ENCODE measurements around the gene ZMIZ1.
"Not testable (repeated sequence)": the region's sequence is repeated elsewhere in the genome, so short reads cannot be mapped to it uniquely, and the experiment has no call there.

Gene ZMIZ1

GRCh38 chr10:79335470-79336235 lies 266.9 kb downstream of the ZMIZ1 start:
- Histone ChIP-seq H3K9ac (ENCODE audit: low read depth in 1 of 2, low read length in 2 of 2) (no peak overlapping the region), H3K4me1 (ENCODE audit: control insufficient read depth in 1 of 2, insufficient read depth in 2 of 2, low read length in 2 of 2) (peaks cover 0 to 5% of the 10 kb centered on the region in 2 donors), H3K4me3 (ENCODE audit: low read depth in 1 of 2, low read length in 2 of 2) (no peak overlapping the region), H3K36me3 (ENCODE audit: control insufficient read depth in 1 of 2, insufficient read depth in 2 of 2, low read length in 2 of 2) (no peaks in the 10 kb centered on the region), H3K27ac (ENCODE audit: low read depth, low read length) (no peak overlapping the region), H3K27me3 (ENCODE audit: control insufficient read depth in 1 of 2, insufficient read depth in 2 of 2, low read length in 2 of 2) (no peaks in the 10 kb centered on the region), H3K9me3 (ENCODE audit: control insufficient read depth in 1 of 2, low read length in 2 of 2) (no peaks in the 10 kb centered on the region)

- Histone ChIP-seq H3K27ac (ENCODE audit: low read depth, low read length) (no peak overlapping the region), H3K9ac (ENCODE audit: low read depth in 1 of 2, low read length in 2 of 2) (no peak overlapping the region), H3K36me3 (ENCODE audit: control insufficient read depth in 1 of 2, insufficient read depth in 2 of 2, low read length in 2 of 2) (no peaks in the 10 kb centered on the region)
Observed at GRCh38 chr10:79336276-79336675, 267.5 kb downstream of the ZMIZ1 start.

GRCh38 chr10:79336739-79337138 lies 268.0 kb downstream of the ZMIZ1 start:
- Histone ChIP-seq H3K4me3 (ENCODE audit: low read depth in 1 of 2, low read length in 2 of 2) (no peak overlapping the region), H3K9me3 (ENCODE audit: control insufficient read depth in 1 of 2, low read length in 2 of 2) (no peaks in the 10 kb centered on the region), H3K36me3 (ENCODE audit: control insufficient read depth in 1 of 2, insufficient read depth in 2 of 2, low read length in 2 of 2) (no peaks in the 10 kb centered on the region), H3K27ac (ENCODE audit: low read depth, low read length) (no peak overlapping the region), H3K9ac (ENCODE audit: low read depth in 1 of 2, low read length in 2 of 2) (no peak overlapping the region), H3K27me3 (ENCODE audit: control insufficient read depth in 1 of 2, insufficient read depth in 2 of 2, low read length in 2 of 2) (no peaks in the 10 kb centered on the region), H3K4me1 (ENCODE audit: control insufficient read depth in 1 of 2, insufficient read depth in 2 of 2, low read length in 2 of 2) (no peaks in the 10 kb centered on the region)

More at GRCh38 chr10:79336276-79336675, 267.5 kb downstream of the ZMIZ1 start:
- Histone ChIP-seq H3K4me1 (ENCODE audit: control insufficient read depth in 1 of 2, insufficient read depth in 2 of 2, low read length in 2 of 2) (peaks cover 0 to 2% of the 10 kb centered on the region in 2 donors), H3K4me3 (ENCODE audit: low read depth in 1 of 2, low read length in 2 of 2) (no peak overlapping the region), H3K9me3 (ENCODE audit: control insufficient read depth in 1 of 2, low read length in 2 of 2) (no peaks in the 10 kb centered on the region), H3K27me3 (ENCODE audit: control insufficient read depth in 1 of 2, insufficient read depth in 2 of 2, low read length in 2 of 2) (no peaks in the 10 kb centered on the region)

- not testable (repeated sequence) for H3K27ac ChIP-seq (ENCODE audit: low read depth, low read length); H3K9ac ChIP-seq (ENCODE audit: low read depth in 1 of 2, low read length in 2 of 2); H3K27me3 ChIP-seq (ENCODE audit: control insufficient read depth in 1 of 2, insufficient read depth in 2 of 2, low read length in 2 of 2); H3K4me3 ChIP-seq (ENCODE audit: low read depth in 1 of 2, low read length in 2 of 2); H3K9me3 ChIP-seq (ENCODE audit: control insufficient read depth in 1 of 2, low read length in 2 of 2); H3K4me1 ChIP-seq (ENCODE audit: control insufficient read depth in 1 of 2, insufficient read depth in 2 of 2, low read length in 2 of 2); H3K36me3 ChIP-seq (ENCODE audit: control insufficient read depth in 1 of 2, insufficient read depth in 2 of 2, low read length in 2 of 2)
Observed at GRCh38 chr10:79337783-79338469, 269.2 kb downstream of the ZMIZ1 start.

GRCh38 chr10:79339266-79339665 lies 270.5 kb downstream of the ZMIZ1 start:
- Histone ChIP-seq H3K4me3 (ENCODE audit: low read depth in 1 of 2, low read length in 2 of 2) (no peak overlapping the region), H3K27me3 (ENCODE audit: control insufficient read depth in 1 of 2, insufficient read depth in 2 of 2, low read length in 2 of 2) (no peaks in the 10 kb centered on the region), H3K9ac (ENCODE audit: low read depth in 1 of 2, low read length in 2 of 2) (no peak overlapping the region), H3K36me3 (ENCODE audit: control insufficient read depth in 1 of 2, insufficient read depth in 2 of 2, low read length in 2 of 2) (no peaks in the 10 kb centered on the region), H3K4me1 (ENCODE audit: control insufficient read depth in 1 of 2, insufficient read depth in 2 of 2, low read length in 2 of 2) (peaks cover 5 to 6% of the 10 kb centered on the region in 2 donors), H3K9me3 (ENCODE audit: control insufficient read depth in 1 of 2, low read length in 2 of 2) (no peaks in the 10 kb centered on the region), H3K27ac (ENCODE audit: low read depth, low read length) (no peak overlapping the region)

GRCh38 chr10:79340646-79341244 lies 272.0 kb downstream of the ZMIZ1 start:
- no peak overlapping the region for H3K27ac ChIP-seq (ENCODE audit: low read depth, low read length)
- H3K36me3 ChIP-seq (ENCODE audit: control insufficient read depth in 1 of 2, insufficient read depth in 2 of 2, low read length in 2 of 2) = no peaks in the 10 kb centered on the region
- H3K4me1 ChIP-seq (ENCODE audit: control insufficient read depth in 1 of 2, insufficient read depth in 2 of 2, low read length in 2 of 2) = peaks cover 5 to 11% of the 10 kb centered on the region in 2 donors
- H3K9ac ChIP-seq (ENCODE audit: low read depth in 1 of 2, low read length in 2 of 2) = no peak overlapping the region
- H3K27me3 ChIP-seq (ENCODE audit: control insufficient read depth in 1 of 2, insufficient read depth in 2 of 2, low read length in 2 of 2) = no peaks in the 10 kb centered on the region
- no peaks in the 10 kb centered on the region for H3K9me3 ChIP-seq (ENCODE audit: control insufficient read depth in 1 of 2, low read length in 2 of 2)
- no peak overlapping the region for H3K4me3 ChIP-seq (ENCODE audit: low read depth in 1 of 2, low read length in 2 of 2)

GRCh38 chr10:79342295-79342761 lies 273.6 kb downstream of the ZMIZ1 start:
- Histone ChIP-seq H3K9me3 (ENCODE audit: control insufficient read depth in 1 of 2, low read length in 2 of 2) (no peaks in the 10 kb centered on the region), H3K36me3 (ENCODE audit: control insufficient read depth in 1 of 2, insufficient read depth in 2 of 2, low read length in 2 of 2) (no peaks in the 10 kb centered on the region), H3K27ac (ENCODE audit: low read depth, low read length) (no peak overlapping the region), H3K9ac (ENCODE audit: low read depth in 1 of 2, low read length in 2 of 2) (no peak overlapping the region), H3K4me3 (ENCODE audit: low read depth in 1 of 2, low read length in 2 of 2) (no peak overlapping the region), H3K4me1 (ENCODE audit: control insufficient read depth in 1 of 2, insufficient read depth in 2 of 2, low read length in 2 of 2) (peaks cover 8 to 20% of the 10 kb centered on the region in 2 donors), H3K27me3 (ENCODE audit: control insufficient read depth in 1 of 2, insufficient read depth in 2 of 2, low read length in 2 of 2) (no peaks in the 10 kb centered on the region)

GRCh38 chr10:79342811-79343561 lies 274.2 kb downstream of the ZMIZ1 start:
- Histone ChIP-seq H3K36me3 (ENCODE audit: control insufficient read depth in 1 of 2, insufficient read depth in 2 of 2, low read length in 2 of 2) (no peaks in the 10 kb centered on the region), H3K9me3 (ENCODE audit: control insufficient read depth in 1 of 2, low read length in 2 of 2) (no peaks in the 10 kb centered on the region), H3K4me3 (ENCODE audit: low read depth in 1 of 2, low read length in 2 of 2) (no peak overlapping the region), H3K27me3 (ENCODE audit: control insufficient read depth in 1 of 2, insufficient read depth in 2 of 2, low read length in 2 of 2) (no peaks in the 10 kb centered on the region), H3K9ac (ENCODE audit: low read depth in 1 of 2, low read length in 2 of 2) (no peak overlapping the region), H3K27ac (ENCODE audit: low read depth, low read length) (no peak overlapping the region), H3K4me1 (ENCODE audit: control insufficient read depth in 1 of 2, insufficient read depth in 2 of 2, low read length in 2 of 2) (peaks cover 8 to 20% of the 10 kb centered on the region in 2 donors)

GRCh38 chr10:79344502-79345195 lies 275.9 kb downstream of the ZMIZ1 start:
- no peaks in the 10 kb centered on the region for H3K9me3 ChIP-seq (ENCODE audit: control insufficient read depth in 1 of 2, low read length in 2 of 2)
- no peak overlapping the region for H3K4me3 ChIP-seq (ENCODE audit: low read depth in 1 of 2, low read length in 2 of 2)
- H3K27ac ChIP-seq (ENCODE audit: low read depth, low read length) = no peak overlapping the region
- no peaks in the 10 kb centered on the region for H3K27me3 ChIP-seq (ENCODE audit: control insufficient read depth in 1 of 2, insufficient read depth in 2 of 2, low read length in 2 of 2)
- peaks cover 25 to 34% of the 10 kb centered on the region in 2 donors for H3K4me1 ChIP-seq (ENCODE audit: control insufficient read depth in 1 of 2, insufficient read depth in 2 of 2, low read length in 2 of 2)
- peaks cover 6 to 9% of the 10 kb centered on the region in 2 donors for H3K36me3 ChIP-seq (ENCODE audit: control insufficient read depth in 1 of 2, insufficient read depth in 2 of 2, low read length in 2 of 2)
- no peak overlapping the region for H3K9ac ChIP-seq (ENCODE audit: low read depth in 1 of 2, low read length in 2 of 2)
